Urothelium cell line (cell line): ENCODE measurements around the gene GADL1.

ENCODE experiments used
- DNase-seq: peaks from one replicate; pipeline ENCODE4 v3.0.0; 2011; ENCODE audit warnings: low spot score, mixed read lengths
- FAIRE-seq: peaks from 2 replicates; lab custom pipeline; 2011; peaks lifted over from hg19 to GRCh38; lab: Jason Lieb, UNC

The GADL1 gene

GRCh38 chr3:30761374-30761773 is 133.1 kb downstream of the GADL1 start:
- DNase-seq = no peak
- no peak for FAIRE-seq

- no peak for FAIRE-seq
- no peak for DNase-seq
These were observed 133.7 kb downstream of the GADL1 start for GRCh38 chr3:30760737-30761136.

- FAIRE-seq = no peak
These were observed 134.3 kb downstream of the GADL1 start for GRCh38 chr3:30760040-30760695.

GRCh38 chr3:30756218-30756617 is 138.2 kb downstream of the GADL1 start:
- DNase-seq (no peak), FAIRE-seq (no peak)

More at GRCh38 chr3:30760040-30760695, 134.3 kb downstream of the GADL1 start:
- DNase-seq = no peak

- FAIRE-seq (no peak), DNase-seq (no peak)
These were observed 140.0 kb downstream of the GADL1 start for GRCh38 chr3:30754426-30754825.

- no peak for FAIRE-seq
- no peak for DNase-seq
These were observed 140.7 kb downstream of the GADL1 start for GRCh38 chr3:30753766-30754165.

GRCh38 chr3:30752970-30753369 is 141.5 kb downstream of the GADL1 start:
- no peak for FAIRE-seq
- no peak for DNase-seq

GRCh38 chr3:30752491-30752890 is 142.0 kb downstream of the GADL1 start:
- no peak for DNase-seq
- no peak for FAIRE-seq

GRCh38 chr3:30751610-30752299 is 142.7 kb downstream of the GADL1 start:
- FAIRE-seq (no peak), DNase-seq (no peak)

- FAIRE-seq = no peak
- no peak for DNase-seq
These were observed 143.5 kb downstream of the GADL1 start for GRCh38 chr3:30750967-30751366.

- DNase-seq (no peak), FAIRE-seq (peak; percentile 35)
These were observed 145.2 kb downstream of the GADL1 start for GRCh38 chr3:30749230-30749629.

- FAIRE-seq (no peak), DNase-seq (peak; percentile 46)
These were observed 146.6 kb downstream of the GADL1 start for GRCh38 chr3:30747771-30748281.

- no peak for FAIRE-seq
- no peak for DNase-seq
These were observed 150.7 kb downstream of the GADL1 start for GRCh38 chr3:30743641-30744317.

GRCh38 chr3:30742796-30743619 is 151.5 kb downstream of the GADL1 start:
- DNase-seq (no peak), FAIRE-seq (no peak)

- no peak for FAIRE-seq
These were observed 152.6 kb downstream of the GADL1 start for GRCh38 chr3:30741889-30742288.

GRCh38 chr3:30738605-30739004 is 155.9 kb downstream of the GADL1 start:
- DNase-seq (no peak), FAIRE-seq (no peak)

More at GRCh38 chr3:30741889-30742288, 152.6 kb downstream of the GADL1 start:
- DNase-seq = no peak

- no peak for DNase-seq
- FAIRE-seq = no peak
These were observed 156.5 kb downstream of the GADL1 start for GRCh38 chr3:30737743-30738499.

GRCh38 chr3:30733696-30734095 is 160.8 kb downstream of the GADL1 start:
- DNase-seq (no peak), FAIRE-seq (no peak)

- FAIRE-seq (no peak), DNase-seq (no peak)
These were observed 161.3 kb downstream of the GADL1 start for GRCh38 chr3:30733209-30733608.

GRCh38 chr3:30730967-30731366 is 163.5 kb downstream of the GADL1 start:
- FAIRE-seq (no peak), DNase-seq (no peak)
